Neural cell (in vitro differentiated cells): Measurements from ENCODE around the gene DHRS3.

Experiments used
- EP300 ChIP-seq: fragments of 450-650 bp; conservative IDR thresholded peaks from 2 replicates; pipeline ENCODE4 v1.6.1; 2014; ENCODE audit warnings: antibody characterized with exemption, mild to moderate bottlenecking, moderate library complexity; ENCODE audit not compliant: poor library complexity, severe bottlenecking
- SMC3 ChIP-seq: fragments of 450-650 bp; conservative IDR thresholded peaks from 2 replicates; pipeline ENCODE4 v1.6.1; 2014; ENCODE audit warnings: antibody characterized with exemption, mild to moderate bottlenecking, moderate library complexity; ENCODE audit not compliant: poor library complexity
- TF ChIP-seq, protein P1 (sequence below): IDR thresholded peaks from 2 replicates; pipeline ENCODE4 v1.6.1; 2012; ENCODE audit warnings: borderline replicate concordance

- TF ChIP-seq, protein P1, sequence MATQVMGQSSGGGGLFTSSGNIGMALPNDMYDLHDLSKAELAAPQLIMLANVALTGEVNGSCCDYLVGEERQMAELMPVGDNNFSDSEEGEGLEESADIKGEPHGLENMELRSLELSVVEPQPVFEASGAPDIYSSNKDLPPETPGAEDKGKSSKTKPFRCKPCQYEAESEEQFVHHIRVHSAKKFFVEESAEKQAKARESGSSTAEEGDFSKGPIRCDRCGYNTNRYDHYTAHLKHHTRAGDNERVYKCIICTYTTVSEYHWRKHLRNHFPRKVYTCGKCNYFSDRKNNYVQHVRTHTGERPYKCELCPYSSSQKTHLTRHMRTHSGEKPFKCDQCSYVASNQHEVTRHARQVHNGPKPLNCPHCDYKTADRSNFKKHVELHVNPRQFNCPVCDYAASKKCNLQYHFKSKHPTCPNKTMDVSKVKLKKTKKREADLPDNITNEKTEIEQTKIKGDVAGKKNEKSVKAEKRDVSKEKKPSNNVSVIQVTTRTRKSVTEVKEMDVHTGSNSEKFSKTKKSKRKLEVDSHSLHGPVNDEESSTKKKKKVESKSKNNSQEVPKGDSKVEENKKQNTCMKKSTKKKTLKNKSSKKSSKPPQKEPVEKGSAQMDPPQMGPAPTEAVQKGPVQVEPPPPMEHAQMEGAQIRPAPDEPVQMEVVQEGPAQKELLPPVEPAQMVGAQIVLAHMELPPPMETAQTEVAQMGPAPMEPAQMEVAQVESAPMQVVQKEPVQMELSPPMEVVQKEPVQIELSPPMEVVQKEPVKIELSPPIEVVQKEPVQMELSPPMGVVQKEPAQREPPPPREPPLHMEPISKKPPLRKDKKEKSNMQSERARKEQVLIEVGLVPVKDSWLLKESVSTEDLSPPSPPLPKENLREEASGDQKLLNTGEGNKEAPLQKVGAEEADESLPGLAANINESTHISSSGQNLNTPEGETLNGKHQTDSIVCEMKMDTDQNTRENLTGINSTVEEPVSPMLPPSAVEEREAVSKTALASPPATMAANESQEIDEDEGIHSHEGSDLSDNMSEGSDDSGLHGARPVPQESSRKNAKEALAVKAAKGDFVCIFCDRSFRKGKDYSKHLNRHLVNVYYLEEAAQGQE, result no peak
- TF ChIP-seq EP300 (no peak), SMC3 (no peak)
These were observed 71.0 kb downstream of the DHRS3 start for GRCh38 chr1:12546771-12547585.
